Vagina (tissue), 2 donors: ENCODE data around the gene RAPGEF5. TPM values are rescaled to one million over a fixed set of nuclear protein-coding genes. Genes with fewer than 3 reads are reported as not detected.
"Not testable (repeated sequence)": the region's sequence is repeated elsewhere in the genome, so short reads cannot be mapped to it uniquely, and the experiment has no call there.

Source experiments
- DNase-seq, 2 donors: peaks; one replicate each; pipeline ENCODE4 v3.0.0-alpha.2; 2017; ENCODE audit errors: extremely low spot score in 2 of 2
- H3K27ac ChIP-seq: fragments of 200-600 bp; sonication (generic); one replicate; pipeline ENCODE4 v1.5.1; 2019
- H3K27me3 ChIP-seq: fragments of 200-600 bp; sonication (generic); one replicate; pipeline ENCODE4 v1.5.1; 2019
- H3K36me3 ChIP-seq, 2 donors: fragments of 200-600 bp; sonication (generic); one replicate each; pipeline ENCODE4 v1.5.1; 2017 to 2019
- H3K4me1 ChIP-seq: fragments of 200-600 bp; sonication (generic); one replicate; pipeline ENCODE4 v1.5.1; 2019
- H3K4me3 ChIP-seq, 2 donors: fragments of 200-600 bp; sonication (generic); 1 replicate in 1 of 2; 2 replicates in 1 of 2; pipeline ENCODE4 v1.5.1; 2016 to 2019
- H3K9me3 ChIP-seq: fragments of 200-600 bp; sonication (generic); one replicate; pipeline ENCODE4 v1.5.1; 2019
- CTCF ChIP-seq, 3 experiments: fragments of 450-650 bp in 2 of 3; fragments of 200-600 bp in 1 of 3; sonication (generic) in 1 of 3; IDR thresholded peaks; one replicate each; pipeline ENCODE4 v1.5.1; 2017 to 2019; ENCODE audit warnings: antibody characterized with exemption in 3 of 3, mild to moderate bottlenecking in 2 of 3, moderate library complexity in 2 of 3
- POLR2A ChIP-seq, 2 donors: fragments of 450-650 bp; IDR thresholded peaks; one replicate each; pipeline ENCODE4 v1.6.1; 2017; ENCODE audit warnings: antibody characterized with exemption in 2 of 2, mild to moderate bottlenecking in 2 of 2, moderate library complexity in 2 of 2
- POLR2AphosphoS5 ChIP-seq, 2 donors: sonication (generic); formaldehyde crosslinking; IDR thresholded peaks; one replicate each; pipeline ENCODE4 v1.9.0; 2017; ENCODE audit warnings: antibody characterized with exemption in 2 of 2, mild to moderate bottlenecking in 2 of 2, low read depth in 1 of 2; ENCODE audit not compliant: insufficient read depth in 1 of 2
- intact Hi-C: fragments of 100-400 bp; cut with DNase I; formaldehyde crosslinking; loops from one replicate; pipeline ENCODE4 v1.15.1; 2023
- total RNA-seq: library from RNA; depleted of rRNA; stranded (reverse); fragments of >200 nt; gene quantifications from one replicate; pipeline ENCODE4 v1.2.3, GENCODE V29; 2016

Gene RAPGEF5
- total RNA-seq, 1 donor from 2014 or later, result 68.0 TPM

GRCh38 chr7:22082886-22083703 is 273.9 kb downstream of the RAPGEF5 start:
- Histone ChIP-seq H3K4me1 (peaks cover 7% of the 10 kb centered on the region), H3K4me3 (peak overlapping the region; percentile 56 to 72), H3K9me3 (no peaks in the 10 kb centered on the region), H3K27me3 (no peaks in the 10 kb centered on the region), H3K36me3 (no peaks in the 10 kb centered on the region), H3K27ac (peak overlapping the region; percentile 76)
- DNase-seq, result no peak
- TF ChIP-seq POLR2AphosphoS5 (IDR thresholded peaks at IDR 0.05; ENCODE audit: insufficient read depth in 1 of 2, low read depth in 1 of 2), result peak in 1 of 2 donors; percentile 62
- peak; percentile 73 to 95 (median 91) for TF ChIP-seq CTCF (IDR thresholded peaks at IDR 0.05)
- TF ChIP-seq POLR2A (IDR thresholded peaks at IDR 0.05), result no peak
- intact Hi-C loops, result no loop called here

GRCh38 chr7:22082553-22082885 is 274.4 kb downstream of the RAPGEF5 start:
- intact Hi-C loops, result no loop called here
- Histone ChIP-seq H3K4me3 (peak overlapping the region; percentile 56 to 72), H3K36me3 (no peaks in the 10 kb centered on the region), H3K27me3 (no peaks in the 10 kb centered on the region), H3K4me1 (peaks cover 7% of the 10 kb centered on the region), H3K27ac (peak overlapping the region; percentile 76), H3K9me3 (no peaks in the 10 kb centered on the region)
- TF ChIP-seq POLR2AphosphoS5 (IDR thresholded peaks at IDR 0.05; ENCODE audit: insufficient read depth in 1 of 2, low read depth in 1 of 2), result no peak
- no peak for TF ChIP-seq POLR2A (IDR thresholded peaks at IDR 0.05)
- no peak for TF ChIP-seq CTCF (IDR thresholded peaks at IDR 0.05)
- DNase-seq, result no peak

GRCh38 chr7:22080219-22080618 is 276.7 kb downstream of the RAPGEF5 start:
- H3K27ac ChIP-seq, H3K9me3 ChIP-seq, H3K4me3 ChIP-seq, intact Hi-C loops, H3K27me3 ChIP-seq, DNase-seq, H3K36me3 ChIP-seq, H3K4me1 ChIP-seq: not testable (repeated sequence)

GRCh38 chr7:22078872-22079271 is 278.1 kb downstream of the RAPGEF5 start:
- intact Hi-C loops, H3K27ac ChIP-seq, H3K4me1 ChIP-seq, H3K9me3 ChIP-seq, H3K4me3 ChIP-seq, DNase-seq, H3K27me3 ChIP-seq, H3K36me3 ChIP-seq: not testable (repeated sequence)

GRCh38 chr7:22075561-22075960 is 281.4 kb downstream of the RAPGEF5 start:
- DNase-seq, result no peak
- H3K4me3 ChIP-seq, result no peak overlapping the region
- no peaks in the 10 kb centered on the region for H3K4me1 ChIP-seq
- H3K27ac ChIP-seq, result no peak overlapping the region
- no peaks in the 10 kb centered on the region for H3K36me3 ChIP-seq
- no peak for TF ChIP-seq POLR2A (IDR thresholded peaks at IDR 0.05)
- TF ChIP-seq POLR2AphosphoS5 (IDR thresholded peaks at IDR 0.05; ENCODE audit: insufficient read depth in 1 of 2, low read depth in 1 of 2), result no peak
- TF ChIP-seq CTCF (IDR thresholded peaks at IDR 0.05), result no peak
- H3K27me3 ChIP-seq, result no peaks in the 10 kb centered on the region
- intact Hi-C loops, result no loop called here
- no peaks in the 10 kb centered on the region for H3K9me3 ChIP-seq

GRCh38 chr7:22074897-22075296 is 282.1 kb downstream of the RAPGEF5 start:
- Histone ChIP-seq H3K27ac (no peak overlapping the region), H3K4me3 (no peak overlapping the region), H3K4me1 (no peaks in the 10 kb centered on the region), H3K36me3 (no peaks in the 10 kb centered on the region), H3K27me3 (no peaks in the 10 kb centered on the region), H3K9me3 (no peaks in the 10 kb centered on the region)
- intact Hi-C loops, result no loop called here
- DNase-seq, result no peak
- TF ChIP-seq CTCF (IDR thresholded peaks at IDR 0.05), result no peak
- TF ChIP-seq POLR2AphosphoS5 (IDR thresholded peaks at IDR 0.05; ENCODE audit: insufficient read depth in 1 of 2, low read depth in 1 of 2), result no peak
- no peak for TF ChIP-seq POLR2A (IDR thresholded peaks at IDR 0.05)
